NCI-H510A (cell line): ENCODE results near the gene CITED4.

Experiments
- DNase-seq: peaks from one replicate; lab custom pipeline; 2025; lab: John Stamatoyannopoulos, UW

The CITED4 gene

DNA sequence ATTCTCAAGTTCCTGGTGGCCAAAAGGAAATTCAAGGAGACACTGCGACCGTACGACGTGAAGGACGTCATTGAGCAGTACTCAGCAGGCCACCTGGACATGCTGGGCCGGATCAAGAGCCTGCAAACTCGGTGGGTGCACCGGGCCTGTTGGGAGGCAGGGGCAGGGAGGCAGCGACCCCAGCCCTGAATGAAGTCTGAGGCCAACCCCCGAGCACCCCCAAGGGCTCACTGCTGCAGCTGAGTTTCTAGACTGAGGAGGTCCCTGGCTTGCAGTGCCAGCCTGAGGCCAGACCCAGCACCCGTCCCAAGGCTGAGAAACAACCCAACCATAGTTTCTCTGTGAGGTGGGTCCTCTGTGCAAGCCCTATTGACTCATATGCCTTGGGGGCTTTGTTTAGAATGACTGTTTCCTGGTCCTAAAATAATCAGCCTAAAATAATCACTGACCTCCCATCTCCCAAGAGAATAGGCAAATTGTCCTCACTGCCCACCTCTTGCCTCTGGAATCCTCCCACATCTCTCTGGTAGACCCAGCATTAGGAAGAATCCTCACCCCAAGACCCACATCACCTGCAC, 27.1 kb downstream of the CITED4 start:
- no peak for DNase-seq

DNA sequence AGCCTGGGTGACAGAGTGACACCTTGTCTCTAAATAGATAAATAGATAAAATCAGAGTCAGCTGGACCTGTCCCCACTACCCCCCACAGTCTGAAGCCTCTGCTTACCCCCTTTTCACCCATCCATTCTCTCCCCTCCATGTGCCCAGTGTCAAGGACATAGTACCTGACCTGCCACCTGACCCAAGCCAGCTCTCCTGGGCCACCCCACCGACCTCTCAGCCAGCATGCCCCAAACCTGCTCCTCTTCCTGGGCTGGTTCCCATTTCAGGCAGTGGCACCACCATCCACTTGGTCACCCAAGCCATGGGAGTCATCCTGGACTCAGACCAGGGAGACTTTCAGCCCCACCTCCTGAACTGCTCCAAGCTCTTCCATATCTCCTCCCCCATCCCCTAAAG, 28.2 kb downstream of the CITED4 start:
- no peak for DNase-seq

DNA sequence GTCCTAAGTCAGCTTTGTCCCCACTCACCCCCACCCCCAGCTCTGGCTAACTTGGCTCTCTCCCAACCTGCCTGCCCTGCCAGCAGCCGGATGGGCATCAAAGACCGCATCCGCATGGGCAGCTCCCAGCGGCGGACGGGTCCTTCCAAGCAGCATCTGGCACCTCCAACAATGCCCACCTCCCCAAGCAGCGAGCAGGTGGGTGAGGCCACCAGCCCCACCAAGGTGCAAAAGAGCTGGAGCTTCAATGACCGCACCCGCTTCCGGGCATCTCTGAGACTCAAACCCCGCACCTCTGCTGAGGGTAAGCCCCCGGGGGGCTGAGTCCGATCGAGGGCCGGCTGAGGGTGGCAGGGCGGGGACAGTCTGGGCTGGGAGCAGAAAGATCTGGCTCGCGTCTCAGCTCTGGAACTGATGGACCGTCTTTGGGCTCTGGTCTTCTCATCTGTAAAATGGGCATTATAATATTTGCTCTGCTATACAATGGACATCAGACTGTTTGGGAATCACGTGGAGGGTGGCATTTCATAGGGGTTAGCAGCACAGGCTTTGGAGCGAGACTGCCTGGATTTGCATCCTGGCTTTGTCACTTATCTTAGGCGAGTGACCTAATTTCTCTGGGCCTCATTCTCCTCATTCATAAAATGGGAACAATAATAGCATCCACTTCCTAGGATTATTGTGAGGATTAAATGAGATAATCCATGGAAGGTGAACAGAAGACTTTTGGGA, 31.0 kb downstream of the CITED4 start:
- DNase-seq = no peak

DNA sequence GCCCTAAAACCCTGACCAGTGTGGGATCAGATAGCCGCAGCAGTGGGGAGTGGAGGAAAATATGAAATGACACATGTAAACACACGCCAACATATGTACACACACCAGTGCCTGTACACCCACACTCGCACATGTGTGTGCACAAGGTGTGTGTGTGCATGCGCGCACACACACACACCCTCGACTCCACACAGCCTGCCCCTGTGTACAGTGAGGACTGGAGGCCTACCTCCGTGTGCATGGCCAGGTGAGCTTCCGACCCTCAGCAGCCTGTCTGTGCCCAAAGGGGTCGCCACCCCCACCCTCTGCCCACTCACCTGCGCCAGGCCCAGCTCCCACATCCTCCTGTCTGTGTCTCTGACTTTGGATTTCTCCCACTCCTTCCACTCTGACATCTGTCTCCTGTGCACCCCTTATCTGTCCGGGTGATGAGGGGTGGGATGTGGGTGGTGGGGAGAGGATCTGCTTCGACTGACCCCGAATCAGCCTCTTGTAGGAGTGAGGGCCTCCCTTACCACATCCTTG, 31.7 kb downstream of the CITED4 start:
- DNase-seq = no peak

DNA sequence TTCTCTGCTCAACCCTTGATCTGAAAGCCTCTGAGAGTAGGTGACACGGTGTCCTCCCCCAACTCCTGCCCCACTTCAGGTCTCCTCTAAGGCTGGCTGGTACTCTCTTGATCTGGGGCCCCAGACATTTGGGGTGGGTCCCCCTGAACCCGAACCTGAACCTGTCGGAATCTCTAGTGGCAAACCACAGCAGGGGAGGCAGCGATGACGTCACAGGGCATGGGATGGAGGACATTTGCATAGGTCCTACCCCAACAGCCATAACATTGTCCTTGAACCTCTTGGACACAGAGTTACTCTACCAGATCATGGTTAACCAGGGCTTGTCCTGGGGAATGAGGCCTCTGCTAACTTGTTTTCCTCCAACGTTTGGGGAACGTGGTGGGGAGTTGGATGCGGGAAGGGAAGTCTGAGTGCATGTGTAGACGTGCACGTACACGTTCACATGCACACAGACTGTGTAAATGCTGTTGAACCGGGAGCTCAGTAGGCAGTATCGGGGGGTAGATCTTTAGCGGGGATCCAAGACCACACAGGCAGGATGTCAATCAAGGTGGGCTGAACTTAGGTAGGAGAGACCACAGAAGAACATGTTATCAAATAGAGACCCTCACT, 32.4 kb downstream of the CITED4 start:
- DNase-seq = no peak

DNA sequence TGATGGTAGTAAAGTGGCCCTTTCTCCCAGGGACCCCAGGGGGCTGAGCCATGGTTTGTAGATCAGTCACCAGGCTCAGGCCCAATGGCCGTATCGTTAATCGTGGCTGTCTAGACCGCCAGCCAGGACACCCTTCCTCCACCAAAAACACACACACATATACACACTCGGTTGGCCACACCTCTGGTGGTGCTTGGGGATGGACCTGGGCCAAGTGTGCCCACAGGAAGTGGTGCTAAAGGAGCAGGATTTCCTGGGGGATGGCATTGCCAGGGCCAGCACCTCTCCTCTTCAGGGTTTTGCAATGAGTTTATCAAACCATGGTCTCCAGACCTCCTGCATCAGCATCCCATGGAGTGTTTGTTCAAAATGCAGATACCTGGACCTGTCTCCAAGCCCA, 36.2 kb downstream of the CITED4 start:
- DNase-seq = no peak

DNA sequence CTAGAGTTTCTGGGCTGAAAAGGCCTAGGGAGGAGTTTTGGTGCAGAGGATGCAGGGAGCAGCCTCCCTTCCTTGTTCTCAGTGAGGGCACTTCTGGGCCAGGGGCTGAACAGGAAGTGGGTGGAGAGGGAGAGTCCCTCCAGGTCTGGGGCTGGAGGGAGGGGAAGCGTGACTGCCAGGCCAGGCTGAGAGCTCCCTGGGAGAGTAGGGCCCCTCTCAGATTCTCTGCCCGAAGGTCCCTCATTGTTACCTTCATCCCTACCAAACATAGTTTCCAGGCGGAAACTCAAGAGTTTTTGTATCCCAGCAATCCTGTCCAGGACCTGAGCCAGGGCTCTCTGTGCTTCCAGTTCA, 36.8 kb downstream of the CITED4 start:
- peak; percentile 13 for DNase-seq

DNA sequence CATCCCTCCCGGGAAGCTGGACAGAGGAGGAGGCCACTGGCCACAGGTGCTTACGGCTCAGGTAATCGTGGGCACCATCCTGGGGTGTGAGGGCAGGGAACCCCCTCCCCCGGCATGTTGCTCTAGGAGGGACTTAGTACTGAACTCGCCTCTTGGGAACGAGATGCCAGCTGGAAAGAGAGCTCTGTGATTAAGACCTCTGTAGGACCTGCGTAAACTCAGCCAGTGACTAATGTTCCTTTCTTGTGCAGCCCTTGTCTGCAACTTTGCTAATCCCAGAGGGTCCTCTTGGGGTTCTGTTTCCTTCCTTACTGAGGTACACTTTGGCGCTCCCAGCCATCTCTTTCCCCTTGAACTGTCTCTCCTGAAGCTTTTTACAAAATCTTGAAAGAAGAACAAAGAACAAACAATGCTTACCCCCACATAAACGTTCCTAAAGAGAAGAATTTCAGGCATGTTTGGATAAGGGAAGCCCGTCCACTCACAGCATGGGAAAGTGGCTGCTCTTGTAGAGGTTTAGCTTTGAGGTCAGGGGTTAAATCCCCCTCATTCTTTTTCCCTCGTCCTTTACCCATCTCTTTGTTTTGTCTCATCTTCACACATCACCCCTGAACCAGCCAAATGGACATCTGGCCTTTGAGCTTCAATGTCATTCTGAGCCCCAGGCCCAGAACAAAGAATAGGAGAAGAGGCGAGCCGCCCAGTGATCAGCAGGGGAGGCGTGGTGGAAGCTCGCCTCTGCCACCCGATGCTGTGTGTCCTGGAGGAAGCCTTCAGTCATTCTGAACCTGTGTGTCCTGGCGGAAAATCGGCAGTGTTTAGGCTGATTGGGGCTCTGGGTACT, 37.4 kb downstream of the CITED4 start:
- no peak for DNase-seq

DNA sequence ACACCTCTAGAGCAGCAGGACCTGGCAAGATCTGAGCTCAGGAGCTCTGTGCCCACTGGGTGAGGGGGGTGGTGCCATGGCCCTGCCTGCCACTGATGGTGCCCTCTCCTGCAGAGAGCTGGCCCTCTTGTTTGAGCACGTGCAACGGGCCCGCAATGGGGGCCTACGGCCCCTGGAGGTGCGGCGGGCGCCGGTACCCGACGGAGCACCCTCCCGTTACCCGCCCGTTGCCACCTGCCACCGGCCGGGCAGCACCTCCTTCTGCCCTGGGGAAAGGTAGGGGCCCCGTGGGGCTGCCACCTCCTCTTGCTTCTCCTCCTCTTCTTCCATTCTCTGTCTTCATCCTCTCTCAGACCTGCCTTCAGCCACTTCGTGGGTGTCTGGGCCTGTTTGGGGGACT, 38.2 kb downstream of the CITED4 start:
- DNase-seq = no peak

DNA sequence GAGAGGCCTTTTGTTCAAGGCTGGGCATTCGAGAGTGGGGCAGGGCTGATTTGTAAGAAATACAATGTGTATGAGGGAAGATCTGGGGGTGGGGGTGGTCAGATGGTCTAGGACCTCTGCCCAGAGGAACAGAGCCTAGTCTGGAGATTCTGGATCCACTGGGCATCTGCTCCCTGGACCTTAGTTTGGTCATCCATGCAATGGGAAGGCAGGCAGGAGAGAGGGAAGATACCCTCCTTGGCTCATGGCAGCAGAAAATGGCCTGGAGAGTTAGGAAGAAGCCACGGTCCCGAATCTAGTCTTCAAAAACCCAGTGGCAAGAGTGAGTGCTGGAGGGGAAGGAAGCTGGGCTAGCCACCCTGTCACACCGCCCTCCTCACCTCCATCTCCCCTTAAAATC, 38.8 kb downstream of the CITED4 start:
- DNase-seq = no peak

DNA sequence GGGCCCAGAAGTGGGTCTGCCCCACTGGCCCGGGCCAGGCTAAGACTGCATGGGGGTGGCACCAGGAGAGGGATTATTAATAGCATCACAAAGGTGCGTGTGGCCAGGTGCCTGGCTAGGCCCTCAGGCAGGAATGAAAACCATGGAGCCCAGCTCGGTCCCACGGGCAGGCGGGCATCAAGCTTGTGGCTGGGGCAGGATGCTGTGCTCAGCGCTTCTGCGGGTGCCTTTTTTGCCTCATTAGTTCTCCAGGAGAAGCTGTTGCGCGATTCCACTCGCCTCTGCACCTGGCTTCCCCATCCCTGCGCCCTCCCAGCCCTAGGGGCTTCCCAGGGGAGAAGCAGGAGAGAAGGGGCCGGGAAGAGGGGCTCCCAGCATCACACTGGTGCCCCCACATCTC, 39.3 kb downstream of the CITED4 start:
- DNase-seq = no peak

DNA sequence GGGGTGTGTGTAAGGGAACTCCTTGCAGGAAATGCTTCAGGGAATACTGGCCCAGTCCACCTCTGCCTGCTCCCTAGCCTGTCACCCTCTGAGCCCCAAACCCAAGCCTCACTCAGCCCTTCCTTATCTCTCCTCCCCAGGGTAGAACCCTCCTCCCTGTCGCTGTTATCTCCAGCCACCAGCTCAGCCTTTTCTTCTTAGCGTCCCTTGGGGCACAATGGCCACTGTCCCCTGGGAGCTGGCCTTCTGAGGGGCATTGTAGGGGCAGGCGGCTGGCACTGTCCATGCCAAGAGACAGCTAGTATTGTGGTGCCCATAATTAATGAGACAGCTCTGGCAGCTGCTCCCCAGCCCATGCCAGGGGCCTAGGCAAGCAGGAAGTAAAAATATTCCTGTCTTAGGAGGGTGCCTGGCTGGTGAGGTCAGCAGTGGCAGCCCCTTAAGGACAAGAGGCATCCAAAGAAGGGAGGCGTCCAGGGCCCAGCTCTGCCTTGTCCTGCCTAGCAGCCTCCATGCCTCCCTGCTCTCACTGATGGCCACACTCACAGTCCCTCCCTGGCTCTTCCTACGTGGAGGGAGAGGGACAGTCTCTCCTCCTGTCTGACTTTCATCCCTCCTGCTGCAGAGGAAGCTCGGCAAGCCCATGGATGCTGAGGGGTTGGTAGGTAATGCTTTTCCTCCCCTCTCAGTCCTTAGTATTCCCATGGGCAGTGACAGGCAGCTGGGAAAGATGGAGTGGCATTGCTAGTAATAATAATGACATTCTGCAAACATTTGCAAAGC, 41.1 kb downstream of the CITED4 start:
- DNase-seq = no peak

DNA sequence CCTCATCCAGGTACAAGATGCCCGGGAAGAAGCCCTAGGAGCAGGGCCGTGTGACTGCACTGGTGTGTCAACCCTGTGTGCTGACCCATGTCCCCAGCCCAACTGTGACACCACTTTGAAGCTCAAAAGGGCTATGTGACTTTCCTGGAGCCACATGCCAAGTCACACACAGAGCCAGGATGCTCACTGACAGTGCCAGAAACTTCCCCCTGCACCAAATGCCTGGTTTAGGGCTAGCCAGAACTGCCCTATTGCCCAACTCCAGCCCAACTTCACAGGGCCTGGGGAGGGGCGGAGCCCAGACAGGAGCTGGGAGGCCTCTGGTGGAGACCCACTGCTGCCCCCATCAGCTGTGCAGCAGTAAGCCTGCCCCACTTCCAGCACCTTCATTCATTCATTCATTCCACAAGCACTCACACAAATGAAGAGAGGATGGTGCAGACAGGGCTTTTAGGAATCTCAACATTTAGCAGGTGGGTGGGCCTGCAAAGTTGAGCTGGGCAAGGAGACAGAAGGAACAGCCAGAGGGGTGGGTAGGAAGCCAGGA, 41.8 kb downstream of the CITED4 start:
- no peak for DNase-seq

DNA sequence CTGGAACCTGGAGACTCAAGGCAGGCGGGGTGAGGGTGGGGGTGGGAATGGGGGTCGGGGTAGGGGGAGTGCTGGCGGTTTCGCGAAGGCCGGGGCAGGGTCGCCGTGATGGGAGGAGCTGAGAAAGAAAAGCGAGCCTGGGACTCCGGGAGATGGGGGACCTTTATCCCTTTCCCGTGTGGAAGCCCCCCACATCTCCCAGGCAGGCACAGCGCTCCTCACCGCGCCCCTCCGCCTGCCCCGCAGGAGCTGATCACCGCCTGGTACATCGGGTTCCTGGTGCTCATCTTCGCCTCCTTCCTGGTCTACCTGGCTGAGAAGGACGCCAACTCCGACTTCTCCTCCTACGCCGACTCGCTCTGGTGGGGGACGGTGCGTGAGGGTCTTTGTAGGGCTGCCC, 43.1 kb downstream of the CITED4 start:
- no peak for DNase-seq

DNA sequence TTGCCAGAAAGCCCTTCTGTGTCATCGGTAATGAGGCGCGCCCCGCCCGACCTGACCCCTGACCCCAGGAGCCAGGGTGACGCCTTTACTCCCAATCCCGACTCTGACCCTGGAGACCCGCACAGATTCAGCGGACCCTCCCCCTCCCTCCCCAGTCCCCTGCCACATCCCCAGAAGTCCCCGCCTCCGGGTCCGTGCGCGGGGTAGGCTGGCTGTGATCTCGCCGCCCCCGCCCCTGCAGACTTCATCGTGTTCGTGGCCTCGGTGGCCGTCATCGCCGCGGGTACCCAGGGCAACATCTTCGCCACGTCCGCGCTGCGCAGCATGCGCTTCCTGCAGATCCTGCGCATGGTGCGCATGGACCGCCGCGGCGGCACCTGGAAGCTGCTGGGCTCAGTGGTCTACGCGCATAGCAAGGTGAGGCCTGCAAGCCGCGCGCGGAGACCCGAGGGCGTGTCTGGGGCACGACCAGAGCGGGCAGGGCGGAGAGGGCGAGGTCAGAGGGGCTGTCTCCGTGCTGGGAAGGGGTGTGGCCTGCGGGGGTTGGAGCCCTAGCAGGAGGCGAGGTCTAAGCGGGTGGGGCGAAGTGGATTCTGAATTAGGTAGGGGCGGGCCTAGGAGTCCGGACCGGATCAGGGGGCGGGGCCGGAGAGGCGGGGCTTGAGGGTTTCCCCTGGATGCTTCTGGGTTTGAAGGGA, 43.8 kb downstream of the CITED4 start:
- no peak for DNase-seq

DNA sequence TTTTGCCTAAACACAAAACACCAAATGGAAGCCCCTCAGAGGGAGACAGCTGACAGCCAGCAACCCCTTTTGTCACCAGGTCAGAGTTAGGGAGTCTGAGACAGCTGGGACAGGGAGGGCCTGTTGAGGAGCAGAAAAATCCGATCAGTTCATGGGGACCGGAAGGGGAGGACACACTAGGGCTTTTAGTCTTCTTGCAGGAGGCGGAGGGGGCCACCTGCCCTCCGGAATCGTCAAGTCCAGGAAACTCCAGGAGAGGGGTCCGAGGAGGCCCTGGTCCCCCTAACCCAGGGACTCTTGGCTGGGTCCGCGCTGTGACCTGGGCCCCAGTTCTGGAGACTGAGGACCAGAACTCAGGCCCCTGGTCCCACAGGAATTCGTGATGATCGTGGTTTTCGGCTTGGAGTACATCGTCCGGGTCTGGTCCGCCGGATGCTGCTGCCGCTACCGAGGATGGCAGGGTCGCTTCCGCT, 44.3 kb downstream of the CITED4 start:
- no peak for DNase-seq

DNA sequence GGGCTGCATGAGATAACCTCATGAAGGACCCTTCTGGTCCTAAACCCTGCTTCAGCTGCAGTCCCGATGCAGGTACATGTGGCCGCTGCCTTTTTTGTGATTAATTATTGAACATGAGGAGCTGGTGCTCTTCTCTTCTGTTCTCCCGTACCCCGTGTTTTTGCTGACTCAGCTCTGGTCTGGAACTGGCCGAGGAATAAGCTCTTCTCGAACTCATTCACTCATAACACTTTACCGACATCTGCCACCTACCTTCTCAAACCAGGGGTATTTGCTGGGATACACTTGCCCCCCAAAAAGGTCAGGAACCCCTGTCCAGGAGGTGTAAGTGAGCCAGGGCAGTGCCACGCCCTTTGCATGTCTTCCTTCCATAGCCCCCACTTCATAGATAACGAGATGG, 46.7 kb downstream of the CITED4 start:
- DNase-seq = no peak
